Tibial artery (tissue), 4 donors: ENCODE measurements around the gene MSL1.

ENCODE experiments used
- DNase-seq, 2 donors: peaks; one replicate each; pipeline ENCODE4 v3.0.0-alpha.2; 2019
- H3K27ac ChIP-seq, 2 donors: fragments of 200-600 bp; sonication (generic) in 1 of 2; 1 replicate in 1 of 2; 2 replicates in 1 of 2; pipeline ENCODE4 v1.5.1; 2018 to 2019; ENCODE audit warnings: mild to moderate bottlenecking in 1 of 2
- H3K27me3 ChIP-seq, 2 donors: fragments of 200-600 bp; sonication (generic) in 1 of 2; one replicate each; pipeline versions ENCODE4 v1.5.1 to v1.6.0; 2016 to 2019
- H3K36me3 ChIP-seq, 3 donors: fragments of 200-600 bp; sonication (generic) in 2 of 3; one replicate each; pipeline ENCODE4 v1.5.1; 2016 to 2019; ENCODE audit warnings: mild to moderate bottlenecking in 2 of 3
- H3K4me1 ChIP-seq, 4 donors: fragments of 200-600 bp; sonication (generic) in 2 of 4; 1 replicate in 3 of 4; 2 replicates in 1 of 4; pipeline ENCODE4 v1.5.1; 2016 to 2019
- H3K4me3 ChIP-seq, 2 donors: fragments of 200-600 bp; sonication (generic) in 1 of 2; 1 replicate in 1 of 2; 2 replicates in 1 of 2; pipeline ENCODE4 v1.5.1; 2018 to 2019; ENCODE audit warnings: mild to moderate bottlenecking in 2 of 2
- H3K9me3 ChIP-seq, 3 donors: fragments of 200-600 bp; sonication (generic) in 1 of 3; one replicate each; pipeline ENCODE4 v1.5.1; 2016 to 2019
- intact Hi-C: fragments of 100-400 bp; cut with DNase I; formaldehyde crosslinking; loops from one replicate; pipeline ENCODE4 v1.15.0; 2023; ENCODE audit warnings: low total_unique reads
- TF ChIP-seq, protein P1 (sequence below), 2 experiments: fragments of 200-600 bp in 1 of 2; fragments of 450-650 bp in 1 of 2; IDR thresholded peaks; one replicate each; pipeline ENCODE4 v1.5.1; 2017 to 2019; ENCODE audit warnings: antibody characterized with exemption in 2 of 2, mild to moderate bottlenecking in 1 of 2, moderate library complexity in 1 of 2

MSL1 gene

DNA sequence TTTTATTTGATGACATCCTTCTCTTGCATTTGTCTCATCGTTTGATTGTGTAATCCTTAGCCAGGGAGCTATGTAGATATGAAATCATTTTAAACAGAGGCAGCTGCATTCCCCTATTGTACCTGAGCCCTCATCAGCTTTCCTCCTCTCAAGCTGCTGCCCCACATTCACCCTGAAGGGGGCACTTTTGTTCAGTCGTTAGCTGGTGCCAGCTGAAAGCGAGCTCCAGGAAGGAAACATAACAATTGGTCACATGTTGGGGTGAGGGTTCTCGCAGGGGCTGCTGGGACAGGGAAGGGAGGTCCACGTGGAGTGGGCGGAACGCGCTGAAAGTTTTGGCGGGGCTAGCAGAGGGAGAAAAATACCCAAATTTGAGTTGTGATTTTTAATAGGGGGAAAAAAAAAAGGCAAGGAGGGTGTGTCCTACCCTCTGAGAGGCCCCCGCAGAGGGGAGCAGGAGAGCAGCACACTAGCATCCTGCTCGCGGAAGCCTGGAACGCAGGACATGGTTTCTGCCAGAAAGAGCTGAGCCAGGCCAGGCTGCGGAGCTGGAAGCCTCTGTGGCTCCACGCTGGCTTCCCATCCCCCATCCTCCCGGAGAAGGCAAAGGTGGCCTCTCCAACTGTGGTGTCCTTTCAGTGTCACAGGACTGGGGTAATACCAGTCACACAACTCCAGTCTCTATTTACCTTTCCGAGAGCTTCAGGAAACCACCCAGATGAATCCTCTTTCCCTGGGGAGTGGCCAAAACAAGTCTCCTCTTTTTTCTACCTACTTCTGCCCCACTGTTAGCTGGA is 8.5 kb upstream of the MSL1 start:
- intact Hi-C loops, result loop anchor here (5.0 kb wide), 2 partner anchors 51 to 54 kb away; partner anchors contain the start of gene THRA

DNA sequence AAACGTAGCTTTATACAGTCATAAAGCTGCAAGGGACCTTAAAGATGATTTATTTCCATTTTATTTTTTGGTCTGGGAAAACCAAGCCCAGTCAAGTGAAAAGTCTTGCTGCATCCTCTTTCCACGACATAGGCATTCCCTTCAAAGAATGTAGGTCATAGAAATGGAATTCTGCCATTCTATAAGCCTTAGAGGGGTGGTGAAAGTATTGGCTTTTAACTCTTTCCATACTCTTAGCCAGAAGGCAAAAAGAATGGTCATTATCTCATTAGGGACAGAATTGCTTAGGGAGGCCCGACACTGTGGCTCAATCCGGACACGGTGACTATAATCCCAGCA is 7.9 kb upstream of the MSL1 start:
- DNase-seq, result no peak
- Histone ChIP-seq H3K27ac (peak overlapping the region; percentile 94 to 98), H3K4me3 (peak overlapping the region; percentile 41 to 54), H3K27me3 (no peaks in the 10 kb centered on the region), H3K9me3 (no peaks in the 10 kb centered on the region), H3K36me3 (no peaks in the 10 kb centered on the region), H3K4me1 (peaks cover 6 to 63% (median 59%) of the 10 kb centered on the region in 4 donors)
- intact Hi-C loops, result loop anchor here (5.0 kb wide), 2 partner anchors 52 to 53 kb away; partner anchors contain the start of gene THRA
- TF ChIP-seq, protein P1, sequence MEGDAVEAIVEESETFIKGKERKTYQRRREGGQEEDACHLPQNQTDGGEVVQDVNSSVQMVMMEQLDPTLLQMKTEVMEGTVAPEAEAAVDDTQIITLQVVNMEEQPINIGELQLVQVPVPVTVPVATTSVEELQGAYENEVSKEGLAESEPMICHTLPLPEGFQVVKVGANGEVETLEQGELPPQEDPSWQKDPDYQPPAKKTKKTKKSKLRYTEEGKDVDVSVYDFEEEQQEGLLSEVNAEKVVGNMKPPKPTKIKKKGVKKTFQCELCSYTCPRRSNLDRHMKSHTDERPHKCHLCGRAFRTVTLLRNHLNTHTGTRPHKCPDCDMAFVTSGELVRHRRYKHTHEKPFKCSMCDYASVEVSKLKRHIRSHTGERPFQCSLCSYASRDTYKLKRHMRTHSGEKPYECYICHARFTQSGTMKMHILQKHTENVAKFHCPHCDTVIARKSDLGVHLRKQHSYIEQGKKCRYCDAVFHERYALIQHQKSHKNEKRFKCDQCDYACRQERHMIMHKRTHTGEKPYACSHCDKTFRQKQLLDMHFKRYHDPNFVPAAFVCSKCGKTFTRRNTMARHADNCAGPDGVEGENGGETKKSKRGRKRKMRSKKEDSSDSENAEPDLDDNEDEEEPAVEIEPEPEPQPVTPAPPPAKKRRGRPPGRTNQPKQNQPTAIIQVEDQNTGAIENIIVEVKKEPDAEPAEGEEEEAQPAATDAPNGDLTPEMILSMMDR (IDR thresholded peaks at IDR 0.05), result no peak

More for the DNA sequence above, 8.5 kb upstream of the MSL1 start:
- TF ChIP-seq, protein P1 (IDR thresholded peaks at IDR 0.05), result peak; percentile 75 to 96
- H3K4me1 ChIP-seq, result peaks cover 11 to 69% (median 65%) of the 10 kb centered on the region in 4 donors
- peak; percentile 96 to 97 for DNase-seq
- no peaks in the 10 kb centered on the region for H3K9me3 ChIP-seq
- no peaks in the 10 kb centered on the region for H3K27me3 ChIP-seq
- no peaks in the 10 kb centered on the region for H3K36me3 ChIP-seq
- peak overlapping the region; percentile 41 to 54 for H3K4me3 ChIP-seq
- peak overlapping the region; percentile 94 to 98 for H3K27ac ChIP-seq

DNA sequence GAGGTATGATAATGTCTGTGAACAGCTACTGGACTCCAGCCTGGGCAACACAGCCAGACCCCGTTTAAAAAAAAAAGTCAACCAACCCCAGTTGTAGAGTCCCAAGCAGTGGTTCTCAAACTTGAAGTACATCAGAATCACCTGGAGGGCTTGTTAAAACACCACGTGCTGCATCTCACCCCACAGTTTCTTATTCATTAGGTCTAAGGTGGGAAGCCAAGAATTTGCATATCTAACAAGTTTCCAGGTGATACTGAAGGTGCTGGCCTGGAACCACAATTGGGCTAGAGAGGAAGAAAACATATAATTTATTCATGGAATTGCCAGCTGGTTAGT is 6.7 kb upstream of the MSL1 start:
- Histone ChIP-seq H3K27ac (peak overlapping the region; percentile 94 to 98), H3K4me1 (peaks cover 4 to 58% (median 51%) of the 10 kb centered on the region in 4 donors)
- intact Hi-C loops, result no loop called here

DNA sequence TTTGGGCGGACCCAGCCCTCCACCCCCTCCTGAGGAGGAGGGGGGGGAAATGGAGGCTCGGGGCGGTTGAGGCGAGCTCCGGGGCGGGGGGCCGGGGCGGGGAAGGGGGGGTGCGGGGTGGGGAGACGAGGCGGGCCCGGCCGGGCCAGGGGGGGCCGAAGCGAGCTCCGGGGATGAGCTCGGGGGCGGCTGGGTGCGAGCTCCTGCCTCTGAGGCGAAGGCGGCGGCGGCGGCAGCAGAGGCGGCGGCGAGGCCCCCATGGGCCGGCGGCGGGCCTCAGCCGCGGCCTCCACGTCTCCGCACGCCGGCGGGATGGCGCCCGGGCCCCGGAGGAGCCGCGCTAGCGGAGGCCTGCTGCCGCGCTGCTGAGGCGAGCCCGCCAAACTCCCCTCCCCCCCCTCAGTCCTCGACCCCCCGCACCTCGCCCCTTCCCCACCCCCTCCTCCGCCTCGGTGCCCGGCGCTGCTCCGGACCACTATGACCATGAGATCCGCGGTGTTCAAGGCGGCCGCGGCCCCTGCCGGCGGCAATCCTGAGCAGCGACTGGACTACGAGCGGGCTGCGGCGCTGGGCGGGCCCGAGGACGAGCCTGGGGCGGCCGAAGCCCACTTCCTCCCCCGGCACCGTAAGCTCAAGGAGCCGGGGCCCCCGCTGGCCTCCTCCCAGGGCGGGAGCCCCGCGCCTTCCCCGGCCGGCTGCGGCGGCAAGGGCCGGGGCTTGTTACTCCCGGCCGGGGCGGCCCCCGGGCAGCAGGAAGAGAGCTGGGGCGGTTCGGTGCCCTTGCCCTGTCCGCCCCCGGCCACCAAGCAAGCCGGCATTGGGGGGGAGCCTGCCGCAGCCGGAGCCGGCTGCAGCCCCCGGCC is 596 bp downstream of the MSL1 start:
- Histone ChIP-seq H3K27ac (peak overlapping the region; percentile 97 to 98), H3K4me3 (peak overlapping the region; percentile 97 to 99), H3K27me3 (no peaks in the 10 kb centered on the region), H3K9me3 (no peaks in the 10 kb centered on the region), H3K4me1 (peaks cover 0 to 35% (median 26%) of the 10 kb centered on the region in 4 donors), H3K36me3 (peaks cover 13 to 18% (median 15%) of the 10 kb centered on the region in 3 donors)
- DNase-seq, result peak; percentile 60 to 81
- TF ChIP-seq, protein P1 (IDR thresholded peaks at IDR 0.05), result no peak
- intact Hi-C loops, result no loop called here

More for the DNA sequence above, 6.7 kb upstream of the MSL1 start:
- H3K4me3 ChIP-seq, result no peak overlapping the region
- no peaks in the 10 kb centered on the region for H3K9me3 ChIP-seq
- DNase-seq, result no peak
- H3K27me3 ChIP-seq, result no peaks in the 10 kb centered on the region
- no peaks in the 10 kb centered on the region for H3K36me3 ChIP-seq
- TF ChIP-seq, protein P1 (IDR thresholded peaks at IDR 0.05), result no peak

DNA sequence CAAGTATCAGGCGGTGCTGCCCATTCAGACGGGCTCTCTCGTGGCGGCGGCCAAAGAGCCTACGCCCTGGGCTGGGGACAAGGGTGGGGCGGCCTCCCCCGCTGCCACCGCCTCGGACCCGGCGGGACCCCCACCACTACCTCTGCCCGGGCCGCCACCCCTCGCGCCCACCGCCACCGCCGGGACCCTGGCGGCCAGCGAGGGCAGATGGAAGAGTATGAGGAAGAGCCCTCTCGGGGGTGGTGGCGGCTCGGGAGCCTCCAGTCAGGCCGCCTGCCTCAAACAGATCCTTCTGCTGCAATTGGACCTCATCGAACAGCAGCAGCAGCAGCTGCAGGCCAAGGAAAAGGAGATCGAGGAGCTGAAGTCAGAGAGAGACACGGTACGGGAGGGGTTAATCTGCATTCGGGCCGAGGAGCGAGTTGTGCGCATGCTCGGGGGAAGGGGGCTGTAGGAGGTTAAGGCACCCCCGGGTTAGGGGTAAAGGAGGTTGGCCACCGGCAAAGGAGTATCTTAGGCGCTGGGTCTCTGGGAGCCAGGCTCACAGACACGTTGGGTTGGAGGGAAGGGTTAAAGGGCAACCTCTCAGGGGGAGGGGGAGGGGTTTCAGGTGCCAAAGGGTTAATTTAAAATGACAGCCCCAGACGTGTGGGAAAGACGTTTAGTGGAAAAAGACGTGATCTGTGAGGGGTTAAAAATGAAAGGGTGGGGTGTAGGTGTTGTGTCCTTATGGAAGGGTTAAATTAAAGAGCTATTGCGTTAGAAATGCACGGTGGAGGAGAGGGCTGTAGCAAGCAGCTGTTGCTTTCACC is 1.4 kb downstream of the MSL1 start:
- Histone ChIP-seq H3K36me3 (peaks cover 20 to 22% (median 22%) of the 10 kb centered on the region in 3 donors), H3K4me3 (peak overlapping the region; percentile 97 to 99), H3K4me1 (peaks cover 0 to 35% (median 26%) of the 10 kb centered on the region in 4 donors), H3K27me3 (no peaks in the 10 kb centered on the region), H3K9me3 (no peaks in the 10 kb centered on the region), H3K27ac (peak overlapping the region; percentile 97 to 98)
- intact Hi-C loops, result no loop called here
- DNase-seq, result no peak
- TF ChIP-seq, protein P1 (IDR thresholded peaks at IDR 0.05), result peak in 1 of 2 experiments; percentile 14
